BLaER1 treated with 17β-estradiol and CSF1 and Interleukin-3, amounts not matched to agents 10 nM and 100 nM (cell line): Measurements from ENCODE around the gene ARHGAP12.

Experiments used
- H3K27ac ChIP-seq, 11 experiments: shearing (Covaris generic); formaldehyde crosslinking; 2 replicates each; pipeline ENCODE4 v1.8.1; 2022
- H3K27me3 ChIP-seq, 11 experiments: shearing (Covaris generic); formaldehyde crosslinking; 2 replicates each; pipeline ENCODE4 v1.8.1; 2022
- H3K36me3 ChIP-seq, 11 experiments: shearing (Covaris generic); formaldehyde crosslinking; 2 replicates each; pipeline ENCODE4 v1.8.1; 2022
- H3K4me1 ChIP-seq, 10 experiments: shearing (Covaris generic); formaldehyde crosslinking; 2 replicates each; pipeline ENCODE4 v1.8.1; 2022
- H3K4me2 ChIP-seq, 11 experiments: shearing (Covaris generic); formaldehyde crosslinking; 2 replicates each; pipeline ENCODE4 v1.8.1; 2022
- H3K4me3 ChIP-seq, 10 experiments: shearing (Covaris generic); formaldehyde crosslinking; 2 replicates each; pipeline ENCODE4 v1.8.1; 2022
- H3K9ac ChIP-seq, 11 experiments: shearing (Covaris generic); formaldehyde crosslinking; 2 replicates each; pipeline ENCODE4 v1.8.1; 2022
- H3K9me3 ChIP-seq, 11 experiments: shearing (Covaris generic); formaldehyde crosslinking; replicated peaks in 1 of 11; 2 replicates each; pipeline ENCODE4 v1.8.1; 2022
- H4K20me1 ChIP-seq, 11 experiments: shearing (Covaris generic); formaldehyde crosslinking; 2 replicates each; pipeline ENCODE4 v1.8.1; 2022
- Cebpa-rat ChIP-seq, 11 experiments: shearing (Covaris generic); IDR thresholded peaks; 2 replicates each; pipeline ENCODE4 v1.8.1; 2022

Gene ARHGAP12

DNA sequence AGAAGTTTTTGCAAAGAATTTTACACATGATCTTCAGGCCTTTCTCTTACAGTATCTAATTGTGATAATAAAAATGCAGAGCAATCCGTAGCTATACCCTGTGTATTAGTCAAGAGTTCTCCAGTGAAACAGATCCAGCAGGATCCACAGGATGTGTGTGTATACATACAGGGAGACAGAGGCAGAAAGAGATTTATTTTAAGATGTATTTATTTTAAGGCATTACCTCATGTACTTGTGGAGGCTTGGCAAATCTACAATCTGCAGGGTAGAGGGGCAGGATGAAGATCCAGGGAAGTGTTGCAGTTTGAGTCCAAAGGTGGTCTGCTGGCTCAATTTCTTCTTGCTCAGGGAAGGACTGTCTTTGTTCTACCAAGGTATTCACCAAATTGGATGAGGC is 41.7 kb downstream of the ARHGAP12 start:
- Histone ChIP-seq H3K4me2 (peak overlapping the region in 2 of 11 experiments; percentile 22 to 52; a peak in 2 of 22 replicates), H3K9ac (no peak overlapping the region), H3K27me3 (no peaks in the 10 kb centered on the region), H3K36me3 (peaks cover 0 to 14% (median 7%) of the 10 kb centered on the region in 11 experiments; a peak in 6 of 22 replicates), H3K9me3 (peaks cover 0 to 5% (median 0%) of the 10 kb centered on the region in 11 experiments; a peak in 3 of 22 replicates), H3K4me3 (no peak overlapping the region), H4K20me1 (peaks cover 0 to 54% (median 15%) of the 10 kb centered on the region in 11 experiments; a peak in 10 of 22 replicates), H3K4me1 (peaks cover 9 to 71% (median 14%) of the 10 kb centered on the region in 10 experiments), H3K27ac (no peak overlapping the region)
- TF ChIP-seq Cebpa-rat (IDR thresholded peaks at IDR 0.05): no peak

DNA sequence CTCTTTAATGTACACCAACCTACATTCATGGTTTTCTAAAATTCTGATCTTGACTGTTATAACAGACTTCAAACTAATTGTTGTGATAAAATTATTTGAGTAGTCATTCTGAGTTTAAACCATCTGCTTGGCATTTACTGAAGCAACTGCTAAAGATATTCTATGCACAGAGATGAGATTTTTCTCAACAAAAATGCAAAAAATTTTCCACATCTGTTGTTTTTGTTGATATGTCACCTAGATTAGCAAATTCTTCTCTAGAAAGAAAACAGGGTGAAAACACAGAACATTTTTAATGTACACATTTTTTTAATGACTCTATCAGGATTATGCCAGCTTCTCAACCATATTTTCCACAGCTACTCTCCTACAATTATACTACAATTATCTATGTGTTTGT is 42.7 kb downstream of the ARHGAP12 start:
- H3K27ac ChIP-seq: no peak overlapping the region
- no peak overlapping the region for H3K4me3 ChIP-seq
- peaks cover 0 to 14% (median 6%) of the 10 kb centered on the region in 11 experiments; a peak in 7 of 22 replicates for H3K36me3 ChIP-seq
- H3K9me3 ChIP-seq: no peaks in the 10 kb centered on the region
- H4K20me1 ChIP-seq: peaks cover 0 to 52% (median 16%) of the 10 kb centered on the region in 11 experiments; a peak in 11 of 22 replicates
- H3K9ac ChIP-seq: no peak overlapping the region
- peaks cover 9 to 80% (median 14%) of the 10 kb centered on the region in 10 experiments for H3K4me1 ChIP-seq
- peak overlapping the region in 1 of 11 experiments; percentile 84; a peak in 1 of 22 replicates for H3K4me2 ChIP-seq
- TF ChIP-seq Cebpa-rat (IDR thresholded peaks at IDR 0.05): no peak
- H3K27me3 ChIP-seq: no peaks in the 10 kb centered on the region

DNA sequence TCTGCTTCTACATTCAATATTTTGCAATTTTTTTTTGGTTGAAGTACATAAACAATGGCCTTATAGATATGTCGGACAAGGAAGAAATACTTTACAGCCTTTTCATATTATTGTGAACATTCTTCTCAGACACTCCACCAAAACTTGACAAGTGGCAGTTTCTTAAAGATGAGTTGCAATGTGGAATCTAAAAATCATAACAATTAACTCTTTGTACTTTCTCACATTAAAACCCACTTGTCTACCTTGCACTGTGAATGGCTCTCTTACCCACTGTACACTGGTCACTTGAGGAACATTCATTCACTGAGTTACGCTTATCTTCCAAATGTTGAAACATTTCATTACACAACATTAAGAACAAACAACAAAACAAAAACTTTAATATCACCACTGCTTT is 44.2 kb downstream of the ARHGAP12 start:
- peaks cover 0 to 9% (median 6%) of the 10 kb centered on the region in 11 experiments; a peak in 7 of 22 replicates for H3K36me3 ChIP-seq
- no peak overlapping the region; a peak in 1 of 22 replicates for H3K9ac ChIP-seq
- H3K4me1 ChIP-seq: peaks cover 9 to 86% (median 14%) of the 10 kb centered on the region in 10 experiments
- H3K9me3 ChIP-seq: no peaks in the 10 kb centered on the region
- H4K20me1 ChIP-seq: peaks cover 0 to 46% (median 14%) of the 10 kb centered on the region in 11 experiments; a peak in 10 of 22 replicates
- peak overlapping the region in 4 of 11 experiments; percentile 1 to 84 (median 62); a peak in 5 of 22 replicates for H3K4me2 ChIP-seq
- H3K27me3 ChIP-seq: no peaks in the 10 kb centered on the region
- H3K27ac ChIP-seq: peak overlapping the region in 3 of 11 experiments; percentile 17 to 74 (median 33); a peak in 4 of 22 replicates
- no peak overlapping the region for H3K4me3 ChIP-seq
- no peak for TF ChIP-seq Cebpa-rat (IDR thresholded peaks at IDR 0.05)

DNA sequence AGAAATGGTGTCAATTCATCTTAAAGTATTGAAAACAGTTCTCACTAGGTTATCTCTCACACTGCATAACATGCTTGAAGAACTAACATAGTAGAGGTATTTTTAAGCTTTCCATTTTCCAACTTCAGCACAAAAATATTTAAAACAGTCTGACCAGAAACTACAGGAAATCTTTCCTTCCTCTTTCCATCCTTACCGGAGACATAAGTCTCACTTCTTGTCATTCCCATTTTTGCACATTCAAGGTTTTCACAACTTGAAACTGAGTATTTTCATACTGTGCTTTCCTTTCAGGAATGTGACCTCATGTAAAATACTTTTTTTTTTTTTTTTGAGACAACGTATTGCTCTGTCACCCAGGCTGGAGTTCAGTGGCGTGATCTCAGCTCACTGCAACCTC is 45.2 kb downstream of the ARHGAP12 start:
- H3K4me3 ChIP-seq: 0 out of 20 replicates have a peak overlapping the region, but pooled peaks of 1 of the 10 experiments have one; percentile 25
- H3K4me1 ChIP-seq: peaks cover 9 to 88% (median 14%) of the 10 kb centered on the region in 10 experiments
- peaks cover 0 to 38% (median 14%) of the 10 kb centered on the region in 11 experiments; a peak in 10 of 22 replicates for H4K20me1 ChIP-seq
- peak overlapping the region; percentile 23 to 84 (median 58); a peak in 20 of 22 replicates for H3K4me2 ChIP-seq
- TF ChIP-seq Cebpa-rat (IDR thresholded peaks at IDR 0.05): no peak
- peaks cover 0 to 9% (median 6%) of the 10 kb centered on the region in 11 experiments; a peak in 7 of 22 replicates for H3K36me3 ChIP-seq
- peak overlapping the region in 4 of 11 experiments; percentile 40 to 75 (median 66); a peak in 6 of 22 replicates for H3K27ac ChIP-seq
- H3K9me3 ChIP-seq: no peaks in the 10 kb centered on the region
- H3K9ac ChIP-seq: peak overlapping the region in 4 of 11 experiments; percentile 2 to 67 (median 60); a peak in 4 of 22 replicates
- no peaks in the 10 kb centered on the region for H3K27me3 ChIP-seq

DNA sequence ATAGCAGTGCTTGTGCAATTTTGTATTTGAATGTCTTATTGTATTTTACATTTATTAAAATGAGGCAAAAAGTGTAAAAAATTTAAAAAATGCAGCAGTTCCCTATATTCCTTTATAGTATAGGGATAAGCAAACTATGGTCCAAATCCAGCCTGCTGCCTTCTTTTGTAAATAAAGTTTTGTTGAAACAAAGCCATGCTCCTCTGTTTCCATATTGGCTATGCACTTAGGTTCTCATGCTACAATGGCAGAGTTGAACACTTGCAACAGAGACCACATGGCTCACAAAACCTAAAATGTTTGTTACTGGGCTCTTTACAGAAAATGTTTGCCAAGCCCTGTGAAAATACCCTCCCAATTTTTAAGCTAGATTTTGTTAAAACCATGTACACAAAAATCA is 50.1 kb downstream of the ARHGAP12 start:
- Histone ChIP-seq H3K4me3 (no peak overlapping the region), H3K9ac (no peak overlapping the region), H3K36me3 (no peaks in the 10 kb centered on the region; a peak in 1 of 22 replicates), H3K9me3 (no peaks in the 10 kb centered on the region), H3K4me2 (peak overlapping the region in 2 of 11 experiments; percentile 71 to 79; a peak in 2 of 22 replicates), H4K20me1 (peaks cover 0 to 15% (median 3%) of the 10 kb centered on the region in 11 experiments; a peak in 6 of 22 replicates), H3K27me3 (no peaks in the 10 kb centered on the region), H3K27ac (no peak overlapping the region), H3K4me1 (peaks cover 5 to 87% (median 9%) of the 10 kb centered on the region in 10 experiments)
- TF ChIP-seq Cebpa-rat (IDR thresholded peaks at IDR 0.05): no peak

DNA sequence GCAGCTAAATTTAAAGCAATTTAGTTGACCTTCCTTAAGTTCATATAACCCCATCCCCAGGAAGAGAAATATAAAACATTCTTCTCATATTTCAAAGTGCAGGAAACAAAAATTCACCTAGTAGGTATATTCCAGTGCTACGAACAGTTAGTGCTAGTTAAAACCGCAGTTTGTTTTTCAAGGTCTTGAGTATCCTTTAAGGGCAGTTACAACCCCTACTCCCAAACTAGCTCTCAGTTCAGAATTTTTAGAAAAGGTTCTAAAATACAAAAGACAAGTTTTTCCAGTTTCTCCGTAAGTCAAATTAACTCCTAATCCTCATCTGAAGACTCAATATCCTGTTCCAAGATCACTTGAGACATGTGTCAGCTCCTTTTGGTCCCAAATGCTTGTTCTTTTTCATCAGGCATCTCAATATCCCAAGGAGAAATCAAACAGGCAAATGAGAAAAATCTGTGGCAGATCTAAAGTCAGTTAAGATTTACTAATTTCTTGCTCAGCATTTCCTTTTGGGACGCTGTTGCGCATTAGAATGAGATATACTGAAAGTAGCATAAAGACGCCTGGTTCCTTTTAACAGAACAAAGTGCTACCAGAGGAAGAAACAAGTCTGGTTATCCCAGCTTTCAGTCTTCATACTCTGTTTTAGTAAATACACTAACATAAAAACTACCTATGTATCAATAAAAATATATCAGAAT is 51.8 kb downstream of the ARHGAP12 start:
- Histone ChIP-seq H3K9me3 (no peaks in the 10 kb centered on the region), H3K27ac (peak overlapping the region in 3 of 11 experiments; percentile 46 to 67 (median 59); a peak in 6 of 22 replicates)

DNA sequence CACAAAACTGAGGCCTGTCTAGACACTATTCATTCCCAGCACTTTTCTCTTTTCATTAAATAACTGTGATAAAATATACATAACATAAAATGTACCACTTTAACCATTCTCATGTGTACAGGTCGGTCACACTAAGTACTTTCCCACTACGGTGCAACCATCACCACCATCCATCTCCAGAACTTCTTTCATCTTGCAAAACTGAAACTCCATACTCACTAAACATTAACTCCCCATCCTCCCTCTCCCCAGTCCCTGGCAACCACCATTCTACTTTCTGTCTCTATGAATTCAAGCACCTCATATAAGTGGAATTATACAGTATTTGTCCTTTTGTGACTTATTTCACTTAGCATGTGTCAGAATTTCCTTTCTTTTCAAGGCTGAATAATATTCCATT is 53.0 kb downstream of the ARHGAP12 start:
- Histone ChIP-seq H3K27me3 (no peaks in the 10 kb centered on the region), H3K27ac (peak overlapping the region in 1 of 11 experiments; percentile 67; a peak in 1 of 22 replicates), H3K4me2 (peak overlapping the region in 2 of 11 experiments; percentile 71 to 81; a peak in 3 of 22 replicates), H3K9ac (no peak overlapping the region), H3K4me3 (no peak overlapping the region), H3K36me3 (no peaks in the 10 kb centered on the region; a peak in 1 of 22 replicates), H3K9me3 (no peaks in the 10 kb centered on the region), H4K20me1 (peaks cover 4 to 30% (median 12%) of the 10 kb centered on the region in 11 experiments; a peak in 14 of 22 replicates), H3K4me1 (peaks cover 0 to 86% (median 12%) of the 10 kb centered on the region in 10 experiments; a peak in 13 of 20 replicates)
- no peak for TF ChIP-seq Cebpa-rat (IDR thresholded peaks at IDR 0.05)

More for the DNA sequence above, 51.8 kb downstream of the ARHGAP12 start:
- peak overlapping the region in 3 of 11 experiments; percentile 17 to 68 (median 32); a peak in 4 of 22 replicates for H3K9ac ChIP-seq
- H3K36me3 ChIP-seq: no peaks in the 10 kb centered on the region; a peak in 1 of 22 replicates
- peak overlapping the region in 3 of 11 experiments; percentile 34 to 81 (median 71); a peak in 6 of 22 replicates for H3K4me2 ChIP-seq
- H4K20me1 ChIP-seq: peaks cover under 1 to 23% (median 7%) of the 10 kb centered on the region in 11 experiments; a peak in 8 of 22 replicates
- no peaks in the 10 kb centered on the region for H3K27me3 ChIP-seq
- peaks cover 0 to 86% (median 7%) of the 10 kb centered on the region in 10 experiments; a peak in 13 of 20 replicates for H3K4me1 ChIP-seq
- H3K4me3 ChIP-seq: no peak overlapping the region
- no peak for TF ChIP-seq Cebpa-rat (IDR thresholded peaks at IDR 0.05)

DNA sequence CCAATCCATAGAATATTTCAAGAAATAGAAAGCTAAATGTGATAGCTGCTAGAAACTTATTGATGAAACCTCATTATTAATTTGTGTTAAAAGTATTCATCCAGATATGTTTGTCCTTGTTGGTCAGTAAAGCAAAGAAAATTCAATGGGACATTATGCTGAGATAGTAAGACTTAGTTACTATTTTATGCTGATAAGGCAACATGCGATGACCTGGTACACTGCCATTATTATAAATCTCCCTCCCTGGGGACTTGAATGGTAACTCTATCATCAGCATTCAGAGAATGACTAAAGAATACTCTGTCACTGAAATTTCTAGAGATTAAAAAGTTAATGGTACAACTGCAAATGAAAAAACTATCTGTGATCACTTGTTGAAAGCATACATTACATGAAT is 54.9 kb downstream of the ARHGAP12 start:
- no peak overlapping the region for H3K9ac ChIP-seq
- peaks cover 0 to 82% (median 12%) of the 10 kb centered on the region in 10 experiments; a peak in 13 of 20 replicates for H3K4me1 ChIP-seq
- no peaks in the 10 kb centered on the region for H3K27me3 ChIP-seq
- H3K27ac ChIP-seq: no peak overlapping the region
- peak overlapping the region in 1 of 11 experiments; percentile 38; a peak in 2 of 22 replicates for H3K4me2 ChIP-seq
- H3K9me3 ChIP-seq: no peaks in the 10 kb centered on the region
- no peaks in the 10 kb centered on the region for H3K36me3 ChIP-seq
- H4K20me1 ChIP-seq: peaks cover 4 to 46% (median 12%) of the 10 kb centered on the region in 11 experiments; a peak in 15 of 22 replicates
- no peak for TF ChIP-seq Cebpa-rat (IDR thresholded peaks at IDR 0.05)
- H3K4me3 ChIP-seq: no peak overlapping the region
